GM21423 (cell line): ENCODE data around the gene KLHL5.
A peak's percentile ranks its signal among the peaks of the same experiment; 100 is the strongest.
"Not testable (repeated sequence)": the region's sequence is repeated elsewhere in the genome, so short reads cannot be mapped to it uniquely, and the experiment has no call there.

Experiments
- ATAC-seq: cut with Tn5 transposase; IDR thresholded peaks from one replicate; pipeline ENCODE4 v1.9.1; 2021; ENCODE audit warnings: mild to moderate bottlenecking, moderate library complexity; ENCODE audit not compliant: unreplicated experiment

KLHL5 gene, protein sequence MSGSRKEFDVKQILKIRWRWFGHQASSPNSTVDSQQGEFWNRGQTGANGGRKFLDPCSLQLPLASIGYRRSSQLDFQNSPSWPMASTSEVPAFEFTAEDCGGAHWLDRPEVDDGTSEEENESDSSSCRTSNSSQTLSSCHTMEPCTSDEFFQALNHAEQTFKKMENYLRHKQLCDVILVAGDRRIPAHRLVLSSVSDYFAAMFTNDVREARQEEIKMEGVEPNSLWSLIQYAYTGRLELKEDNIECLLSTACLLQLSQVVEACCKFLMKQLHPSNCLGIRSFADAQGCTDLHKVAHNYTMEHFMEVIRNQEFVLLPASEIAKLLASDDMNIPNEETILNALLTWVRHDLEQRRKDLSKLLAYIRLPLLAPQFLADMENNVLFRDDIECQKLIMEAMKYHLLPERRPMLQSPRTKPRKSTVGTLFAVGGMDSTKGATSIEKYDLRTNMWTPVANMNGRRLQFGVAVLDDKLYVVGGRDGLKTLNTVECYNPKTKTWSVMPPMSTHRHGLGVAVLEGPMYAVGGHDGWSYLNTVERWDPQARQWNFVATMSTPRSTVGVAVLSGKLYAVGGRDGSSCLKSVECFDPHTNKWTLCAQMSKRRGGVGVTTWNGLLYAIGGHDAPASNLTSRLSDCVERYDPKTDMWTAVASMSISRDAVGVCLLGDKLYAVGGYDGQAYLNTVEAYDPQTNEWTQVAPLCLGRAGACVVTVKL

DNA sequence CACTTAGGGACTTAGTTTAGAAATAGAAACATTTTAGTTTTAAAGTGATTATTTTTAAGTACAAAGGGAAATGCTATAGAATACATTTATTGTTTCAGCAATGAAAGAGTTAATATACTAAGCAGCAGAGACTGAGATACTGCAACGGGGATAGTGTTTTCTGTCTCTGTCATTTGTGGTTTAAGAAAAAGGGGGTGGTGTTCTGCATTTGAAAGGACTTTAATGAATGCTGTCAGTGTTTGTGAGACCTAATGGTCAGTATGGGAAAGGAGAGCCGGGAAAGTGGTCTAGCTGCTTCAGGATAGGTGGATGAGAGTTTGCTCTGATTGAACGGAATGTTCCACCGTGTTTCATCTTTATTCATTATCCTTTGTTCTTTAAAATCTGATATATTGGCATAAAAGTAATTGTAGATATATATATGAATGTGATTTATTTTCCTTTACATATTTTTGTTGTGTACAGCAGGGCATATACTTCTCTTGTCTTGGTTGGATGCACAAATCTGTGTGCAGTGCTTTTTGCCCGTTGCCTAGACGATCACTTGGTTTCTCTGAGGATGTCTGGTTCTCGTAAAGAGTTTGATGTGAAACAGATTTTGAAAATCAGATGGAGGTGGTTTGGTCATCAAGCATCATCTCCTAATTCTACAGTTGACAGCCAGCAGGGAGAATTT is at the start of gene KLHL5:
TSS of gene KLHL5 (plus strand) at position 139 of the 676 bp plus-strand sequence. CDS start at position 560, 421 bp downstream.
- no peak for ATAC-seq

DNA sequence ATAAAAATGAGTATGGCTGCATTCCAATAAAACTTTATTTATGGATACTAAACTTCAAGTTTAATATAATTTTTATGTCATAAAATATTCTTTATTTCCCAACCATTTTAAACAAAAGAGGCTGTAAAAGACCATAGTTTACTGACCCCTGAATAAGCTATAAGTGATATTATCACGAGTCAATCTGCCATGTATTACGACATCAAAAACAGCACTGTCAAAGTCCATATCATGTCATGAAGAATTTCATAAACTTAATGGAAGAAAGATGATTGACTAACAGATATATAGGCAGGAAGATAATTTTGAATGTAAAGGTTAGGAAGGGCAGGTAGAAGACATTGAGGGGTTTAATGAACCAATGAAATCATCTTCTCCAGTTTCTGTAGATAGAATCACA is 48.0 kb upstream of the KLHL5 start:
- no peak for ATAC-seq

DNA sequence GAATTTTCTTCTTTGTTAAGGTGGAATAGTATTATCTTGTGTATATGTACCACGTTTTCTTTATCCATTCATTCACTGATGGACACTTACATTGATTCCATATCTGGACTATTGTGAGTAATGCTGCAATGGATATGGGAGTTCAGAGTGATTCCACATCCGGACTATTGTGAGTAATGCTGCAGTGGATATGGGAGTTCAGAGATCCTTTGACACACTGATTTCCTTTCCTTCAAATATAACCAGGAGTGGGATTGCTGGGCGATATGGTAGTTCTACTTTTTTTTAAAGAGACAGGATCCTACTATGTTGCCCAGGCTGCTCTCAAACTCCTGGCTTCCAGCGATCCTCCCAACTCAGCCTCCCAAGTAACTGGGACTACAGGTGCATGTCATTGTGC is 41.9 kb upstream of the KLHL5 start:
- ATAC-seq = no peak

DNA sequence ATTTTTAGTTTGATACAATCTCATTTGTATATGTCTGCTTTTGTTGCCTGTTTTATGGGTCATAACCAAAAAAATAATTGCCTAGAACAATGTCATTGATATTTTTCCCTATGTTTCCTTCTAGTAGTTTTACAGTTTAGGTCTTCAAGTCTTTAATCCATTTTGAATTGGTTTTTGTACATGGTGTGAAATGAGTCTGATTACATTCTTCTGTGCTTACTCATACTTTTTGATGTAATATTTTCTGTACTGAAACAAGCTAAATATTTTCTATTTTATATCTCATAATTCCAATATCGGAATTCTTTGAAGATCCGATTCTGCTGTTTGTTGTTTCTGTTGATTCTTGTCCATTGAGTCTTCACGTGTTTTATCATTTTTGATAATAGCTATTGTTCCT is 40.4 kb upstream of the KLHL5 start:
- ATAC-seq = no peak

DNA sequence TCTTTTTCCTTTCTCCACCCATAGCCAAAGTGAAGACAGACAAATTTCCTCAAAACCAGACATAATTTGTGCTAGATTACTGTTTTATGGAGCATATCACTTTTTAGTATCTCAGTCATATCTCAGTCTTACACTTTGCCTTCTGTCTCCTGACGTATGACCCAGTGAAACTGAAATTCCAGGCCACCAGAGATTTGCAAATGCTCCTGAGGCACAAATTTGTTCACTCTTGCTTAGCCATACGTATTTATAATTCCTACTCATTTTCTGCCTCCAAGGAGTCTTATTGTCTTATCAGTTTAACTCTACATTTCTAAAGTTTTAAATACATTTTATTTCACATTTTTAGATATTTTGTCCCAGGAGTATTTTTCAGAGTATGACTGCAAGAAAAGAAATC is 39.8 kb upstream of the KLHL5 start:
- no peak for ATAC-seq

DNA sequence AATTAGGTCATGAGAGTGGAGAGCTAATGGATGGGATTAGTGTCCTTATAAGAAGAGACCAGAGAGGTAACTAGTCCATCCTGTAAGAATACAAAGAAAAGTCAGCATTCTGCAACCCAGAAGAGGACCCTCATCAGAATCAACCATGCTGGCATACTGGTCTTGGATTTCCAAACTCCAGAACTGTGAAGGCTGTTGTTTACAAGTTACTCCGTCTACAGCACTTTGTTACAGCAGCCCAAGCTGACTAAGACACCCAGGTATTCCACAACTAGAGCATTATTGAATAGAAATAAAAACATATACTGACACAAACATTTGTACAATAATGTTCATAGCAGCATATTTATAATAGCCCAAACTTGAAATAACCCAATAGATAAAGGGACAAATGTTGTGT is 39.0 kb upstream of the KLHL5 start:
- ATAC-seq = no peak

DNA sequence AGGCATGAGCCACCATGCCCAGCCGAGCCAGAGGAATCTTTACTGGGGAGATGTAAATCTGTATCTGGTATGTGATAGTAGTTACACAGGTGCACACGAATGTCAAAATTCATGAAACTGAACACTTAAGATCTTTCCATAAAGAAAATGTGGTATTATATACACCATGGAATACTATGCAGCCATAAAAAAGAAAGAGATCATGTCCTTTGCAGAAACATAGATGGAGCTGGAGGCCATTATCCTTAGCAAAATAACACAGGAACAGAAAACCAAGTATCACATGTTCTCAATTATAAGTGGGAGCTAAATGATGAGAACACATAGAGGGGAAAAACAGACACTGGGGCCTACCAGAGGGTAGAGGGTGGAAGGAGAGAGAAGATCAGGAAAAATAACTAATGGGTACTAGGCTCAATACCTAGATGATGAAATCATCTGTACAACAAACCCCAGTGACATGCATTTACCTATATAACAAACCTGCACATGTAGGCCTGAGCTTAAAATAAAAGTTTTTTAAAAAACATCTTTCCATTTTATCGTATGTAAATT is 37.6 kb upstream of the KLHL5 start:
- ATAC-seq = no peak

DNA sequence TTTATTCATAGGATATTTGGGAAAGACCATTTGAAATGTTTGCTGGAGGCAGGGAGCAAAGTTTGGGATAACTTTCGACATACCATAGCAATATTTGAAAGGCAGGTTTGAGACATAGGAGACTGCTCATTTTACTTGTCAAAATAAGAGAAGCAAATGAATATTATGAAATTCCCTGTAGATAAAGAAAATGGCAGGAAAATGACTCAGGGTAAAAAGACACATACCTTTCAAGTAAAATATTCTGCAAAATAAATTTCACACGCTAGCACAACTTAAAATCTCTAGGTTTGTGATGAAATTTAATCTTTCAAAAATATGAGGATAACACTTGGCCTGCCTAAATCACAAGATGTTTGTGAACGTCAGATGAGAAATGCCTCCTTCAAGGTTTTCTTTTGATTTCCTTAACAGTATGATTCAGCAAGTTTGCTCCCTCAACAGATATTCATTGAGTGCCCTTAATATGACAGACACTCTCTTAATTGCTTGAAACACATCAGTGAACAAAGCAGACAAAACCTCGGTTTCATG is 36.4 kb upstream of the KLHL5 start:
- no peak for ATAC-seq

DNA sequence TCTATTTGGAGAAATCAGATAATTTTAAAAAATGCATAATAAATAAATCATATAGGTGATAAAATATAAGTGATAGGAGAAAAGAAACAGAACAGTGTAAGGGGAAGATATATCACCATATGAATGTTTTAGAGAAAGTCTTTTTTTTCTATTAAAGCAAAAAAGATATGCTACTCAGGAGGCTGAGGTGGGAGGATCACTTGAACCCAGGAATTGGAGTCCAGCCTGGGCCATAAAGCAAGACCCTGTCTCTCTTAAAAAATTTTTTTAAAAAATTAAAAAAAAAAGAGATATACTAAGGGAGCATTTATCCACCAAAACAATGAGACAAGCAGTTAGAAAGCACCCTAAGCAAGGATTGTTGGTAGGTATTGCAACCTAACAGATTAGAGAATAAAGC is 35.9 kb upstream of the KLHL5 start:
- no peak for ATAC-seq

DNA sequence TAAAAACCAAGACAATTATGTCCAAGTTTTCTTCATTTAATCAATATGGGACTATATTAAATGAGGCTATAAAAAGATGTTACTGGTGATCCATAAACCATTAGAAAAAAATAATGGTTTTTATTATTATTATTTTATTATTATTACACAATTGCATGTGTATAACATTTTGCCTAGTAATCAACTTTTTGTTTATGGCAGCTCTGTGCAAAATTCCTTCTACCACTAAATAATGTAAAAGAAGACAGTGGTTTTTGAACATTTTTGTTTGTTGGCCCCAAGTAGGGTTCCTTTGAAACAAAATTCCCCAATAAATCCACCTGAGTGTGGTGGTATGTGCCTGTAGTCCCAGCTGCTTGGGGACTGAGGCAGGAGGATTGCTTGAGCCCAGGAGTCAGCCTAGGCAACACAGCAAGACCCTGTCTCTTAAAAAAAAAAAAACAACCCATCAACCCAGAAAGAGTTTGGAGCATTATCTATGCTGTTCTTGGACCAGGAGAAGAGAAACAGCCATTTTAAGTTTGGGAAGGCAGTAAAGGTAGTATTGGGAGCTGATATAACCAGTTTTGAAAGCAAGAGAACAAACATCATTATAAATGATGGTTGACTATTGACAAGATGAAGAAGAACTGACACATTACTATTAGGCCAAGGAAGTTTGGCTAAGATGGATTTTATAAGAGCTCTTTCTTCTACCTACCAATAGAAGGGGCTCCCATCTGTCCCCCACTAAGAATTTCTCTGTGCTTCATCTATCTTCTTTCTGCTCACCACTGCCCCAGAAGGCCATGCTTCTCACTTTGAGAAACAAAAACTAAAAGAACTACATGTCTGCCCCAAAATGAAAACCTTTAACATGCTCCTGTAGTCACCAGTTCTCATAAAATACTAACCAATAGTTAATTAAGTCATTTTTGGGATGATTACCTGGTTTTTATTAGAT is 32.0 kb upstream of the KLHL5 start:
- peak; percentile 38 for ATAC-seq

DNA sequence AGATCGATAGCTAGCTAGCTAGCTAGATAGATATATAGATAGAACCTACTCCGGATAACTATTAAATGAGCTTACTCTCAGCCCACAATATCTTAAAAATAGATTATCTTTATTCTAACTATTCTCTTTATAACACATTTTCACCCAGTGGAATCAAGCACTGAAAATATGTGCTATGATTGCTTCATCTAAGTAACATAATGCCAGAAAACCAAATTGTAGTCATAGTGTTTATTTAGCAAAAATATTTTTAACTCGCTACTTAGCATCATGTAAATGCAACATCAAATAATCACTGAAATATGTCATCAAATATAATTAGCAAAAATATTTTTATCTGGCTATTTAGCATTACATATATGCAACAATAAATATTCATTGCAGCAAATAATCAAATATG is 31.3 kb upstream of the KLHL5 start:
- no peak for ATAC-seq

DNA sequence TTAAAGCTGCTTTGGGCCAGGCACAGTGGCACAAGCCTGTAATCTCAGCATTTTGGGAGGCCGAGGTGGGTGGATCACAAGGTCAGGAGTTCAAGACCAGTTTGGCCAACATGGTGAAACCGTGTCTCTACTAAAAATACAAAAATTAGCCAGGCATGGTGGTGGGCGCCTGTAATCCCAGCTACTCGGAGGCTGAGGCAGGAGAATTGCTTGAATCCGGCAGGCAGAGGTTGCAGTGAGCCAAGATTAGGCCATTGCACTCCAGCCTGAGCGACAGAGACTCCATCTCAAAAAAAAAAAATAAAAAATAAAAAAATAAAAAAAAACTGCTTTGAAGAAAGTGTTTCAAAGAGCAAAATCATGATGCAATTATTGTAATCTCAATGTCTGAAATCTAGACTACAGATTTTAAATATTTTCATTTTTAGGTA is 30.4 kb upstream of the KLHL5 start:
- not testable (repeated sequence) for ATAC-seq

DNA sequence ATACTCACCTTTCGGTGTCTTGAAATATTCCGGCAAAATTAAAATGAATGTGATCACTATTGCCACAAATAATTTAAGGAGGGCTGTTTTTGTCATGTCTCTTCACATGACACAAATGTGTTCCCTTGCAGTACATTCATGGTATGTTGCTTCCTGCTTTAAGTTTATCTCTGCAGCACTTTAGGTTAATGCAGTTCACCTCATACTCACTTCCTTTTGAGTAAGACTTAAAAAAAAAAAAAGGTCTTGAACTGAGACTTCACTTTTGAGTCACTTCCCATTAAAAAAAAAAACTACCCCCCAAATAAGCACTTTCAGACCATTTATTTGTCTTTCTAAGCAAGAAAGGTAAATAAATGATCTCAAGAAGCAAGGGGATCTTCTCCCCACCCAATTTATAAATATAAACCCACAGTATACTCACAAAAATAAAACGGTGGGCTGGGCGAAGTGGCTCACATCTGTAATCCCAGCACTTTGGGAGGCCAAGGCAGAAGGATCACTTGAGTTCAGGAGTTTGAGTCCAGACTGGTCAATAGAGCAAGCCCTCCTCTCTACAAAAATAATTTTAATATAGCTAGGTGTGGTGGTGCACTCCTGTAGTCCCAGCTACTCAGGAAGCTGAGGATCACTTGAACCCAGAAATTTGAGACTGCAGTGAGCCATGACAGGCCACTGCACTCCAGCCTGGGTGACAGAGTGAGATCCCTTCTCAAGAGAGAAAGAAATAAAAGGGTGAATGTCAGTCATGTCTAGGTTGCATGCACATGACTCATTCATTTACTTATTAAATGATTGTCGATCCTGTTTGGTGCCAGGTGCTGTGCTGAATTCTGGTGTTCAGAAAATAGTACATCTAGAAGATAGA is 29.6 kb upstream of the KLHL5 start, which contains the start of gene TMEM156:
TSS of gene TMEM156 (minus strand) at position 192 of the 868 bp plus-strand sequence. CDS start at position 96, 96 bp downstream.
- ATAC-seq = peak; percentile 67

DNA sequence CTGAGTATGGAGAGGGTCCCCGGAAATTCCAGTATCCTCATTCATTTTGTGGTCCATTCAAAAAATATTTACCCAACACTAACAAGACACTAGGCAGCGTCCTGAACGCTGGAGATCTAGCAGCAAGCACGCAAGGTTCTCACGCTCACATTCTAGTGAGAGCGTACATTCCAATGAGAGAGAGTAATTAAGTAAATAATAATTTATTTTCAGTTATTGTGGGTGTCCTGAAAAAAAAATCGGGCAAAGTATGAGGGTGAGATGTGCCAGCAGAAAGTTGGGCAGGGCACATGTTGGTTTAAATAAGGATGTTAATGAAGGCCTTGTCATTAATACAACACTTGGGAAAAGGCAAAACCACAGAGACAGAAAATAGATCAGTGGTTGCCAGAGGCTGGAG is 25.9 kb upstream of the KLHL5 start:
- no peak for ATAC-seq

DNA sequence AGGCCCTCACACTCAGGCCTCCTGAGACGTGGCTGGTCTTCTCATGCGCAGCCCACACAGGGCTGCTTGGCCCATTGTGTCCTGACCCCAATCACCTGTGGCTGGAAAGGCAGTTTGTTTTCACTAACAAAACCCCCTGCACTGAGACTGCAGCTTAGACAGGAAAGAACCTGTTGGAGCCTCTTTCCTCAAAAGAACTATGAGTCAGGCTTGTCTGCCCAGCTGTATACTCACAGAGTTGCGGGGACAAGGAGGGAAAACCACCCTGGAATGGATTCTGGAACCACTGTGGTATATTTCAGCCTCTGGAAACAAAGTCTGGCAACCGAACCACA is 24.6 kb upstream of the KLHL5 start:
- ATAC-seq = no peak

DNA sequence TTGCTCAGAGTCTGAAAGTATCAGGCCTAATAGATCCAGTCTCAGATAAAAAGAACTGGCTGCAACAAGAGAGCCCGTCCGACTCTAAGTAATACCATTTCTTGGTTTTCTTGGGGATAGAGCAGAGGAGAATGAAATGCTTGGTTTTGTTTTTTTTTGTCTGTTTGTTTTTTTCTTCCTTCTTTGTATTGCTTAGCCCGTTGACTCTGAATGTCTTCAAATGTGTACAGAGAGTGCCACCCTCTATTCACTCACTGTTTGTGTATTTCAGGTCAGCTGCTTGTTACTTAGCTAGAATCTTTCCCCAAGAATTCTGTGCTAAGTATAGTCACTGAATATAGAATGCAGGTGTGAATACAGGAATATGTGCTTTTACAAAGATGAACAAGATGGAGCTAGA is 24.1 kb upstream of the KLHL5 start:
- ATAC-seq = no peak

DNA sequence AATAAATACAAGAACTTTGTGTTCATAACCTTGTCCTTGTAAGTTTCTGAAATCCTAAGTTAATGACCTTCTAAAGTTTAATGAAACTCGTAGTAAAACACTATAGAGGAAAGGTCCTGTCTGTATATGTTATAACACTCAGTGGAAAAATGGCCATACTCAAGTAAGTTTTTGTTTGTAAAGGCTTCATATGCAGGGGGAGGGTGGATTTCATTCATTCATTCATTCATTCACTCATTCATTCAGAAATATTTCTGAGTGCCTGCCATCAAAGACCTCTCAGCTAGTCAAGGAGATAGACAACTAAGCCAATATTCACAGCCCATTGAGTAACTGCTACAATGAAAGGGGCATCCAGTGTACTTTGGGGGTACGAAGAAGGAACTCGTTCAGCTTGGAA is 22.9 kb upstream of the KLHL5 start:
- ATAC-seq = no peak

DNA sequence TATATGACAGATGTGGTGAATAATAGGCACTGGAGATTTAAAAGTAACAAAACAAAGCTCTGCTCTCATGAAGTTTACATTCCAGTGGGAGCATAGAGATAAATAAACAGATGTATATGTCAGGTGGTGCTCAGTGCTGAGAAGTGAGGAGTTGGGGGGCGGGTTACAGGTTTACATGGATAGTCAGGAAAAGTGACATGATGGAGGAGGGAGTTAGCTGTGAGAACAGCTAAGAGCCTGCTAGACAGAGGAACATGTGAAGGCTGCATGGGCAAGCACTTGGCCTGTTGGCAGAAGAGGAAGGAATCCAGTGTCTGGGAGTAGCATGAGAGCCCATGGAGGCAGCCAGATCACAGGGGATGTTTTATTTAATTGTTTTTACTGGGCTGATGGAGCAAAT is 19.7 kb upstream of the KLHL5 start:
- no peak for ATAC-seq
